GM18519 (cell line): ENCODE results near the gene TBL3.
A peak's percentile ranks its signal among the peaks of the same experiment; 100 is the strongest.

Experiments
- ATAC-seq: cut with Tn5 transposase; IDR thresholded peaks from one replicate; pipeline ENCODE4 v1.9.1; 2021; ENCODE audit warnings: mild to moderate bottlenecking, moderate library complexity; ENCODE audit not compliant: unreplicated experiment, low FRiP score

Gene TBL3

DNA sequence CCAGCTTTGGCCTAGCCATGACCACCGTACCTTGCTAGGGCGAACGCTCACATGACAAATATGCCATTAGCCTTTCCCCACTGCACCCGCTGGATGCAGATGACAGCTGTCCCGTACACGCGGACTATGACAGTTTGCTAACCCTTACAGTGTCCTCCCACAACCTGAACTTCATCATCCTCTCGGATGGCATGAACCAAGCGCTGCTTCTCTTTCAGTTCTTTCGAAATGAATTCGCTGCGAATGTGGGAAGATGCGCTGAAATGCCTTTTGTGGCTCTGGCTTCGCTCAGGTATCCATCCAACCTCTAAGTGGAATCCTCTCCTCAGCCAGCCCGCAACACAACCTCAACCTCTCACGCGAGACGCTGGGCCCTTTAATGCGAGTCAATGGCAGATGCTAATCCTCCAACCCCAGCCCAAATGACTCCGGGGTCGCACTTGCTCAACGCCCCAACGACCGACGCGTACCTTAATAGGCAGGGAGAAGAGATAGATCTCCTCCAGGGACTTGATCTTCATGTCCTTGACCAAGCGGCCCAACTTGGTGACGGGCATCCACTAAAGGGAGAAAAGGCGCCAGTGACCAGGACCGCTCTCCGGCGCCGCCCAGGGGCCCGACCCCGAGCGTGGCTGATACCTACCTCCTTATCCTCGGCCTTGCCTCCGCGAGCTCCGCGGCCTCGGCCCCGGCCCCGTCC, 7.9 kb upstream of the TBL3 start:
- no peak for ATAC-seq

- ATAC-seq: peak; percentile 61
Observed at GRCh38 chr16:1964506-1965395, 7.1 kb upstream of the TBL3 start, which contains the start of gene RPS2. Gene RPS2, minus strand, starts transcription at chr16:1964826. Its CDS starts 201 bp downstream, at chr16:1964625.

DNA sequence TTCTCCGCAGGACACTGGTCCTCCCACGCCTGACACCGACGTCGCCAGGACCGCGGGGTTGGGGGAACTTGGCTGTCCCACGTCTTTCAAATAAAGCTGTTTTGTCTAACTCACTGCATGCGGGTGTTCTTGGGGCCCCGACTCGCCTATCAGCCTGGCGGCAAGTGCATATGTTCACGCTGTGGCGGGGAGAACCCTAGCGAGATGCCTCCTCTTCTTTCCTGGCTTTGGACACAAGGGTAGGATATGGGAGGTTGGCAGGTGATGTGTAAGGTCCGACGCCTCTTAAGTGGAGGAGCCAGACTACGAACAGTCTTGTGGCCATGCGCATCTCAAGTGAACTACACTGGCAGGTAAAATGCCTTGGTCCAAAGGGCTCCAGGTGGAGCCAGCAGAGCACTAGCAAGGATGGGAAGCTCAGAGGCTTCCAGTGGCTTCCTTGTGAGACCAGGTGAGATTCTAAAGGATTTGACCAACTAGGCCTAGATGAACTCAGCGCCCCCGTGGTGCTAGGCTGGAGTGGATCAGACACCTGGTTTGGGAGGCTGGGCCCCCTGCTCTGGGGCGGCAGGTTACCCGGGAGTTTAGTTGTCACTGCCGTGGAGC, 6.4 kb upstream of the TBL3 start:
- no peak for ATAC-seq

DNA sequence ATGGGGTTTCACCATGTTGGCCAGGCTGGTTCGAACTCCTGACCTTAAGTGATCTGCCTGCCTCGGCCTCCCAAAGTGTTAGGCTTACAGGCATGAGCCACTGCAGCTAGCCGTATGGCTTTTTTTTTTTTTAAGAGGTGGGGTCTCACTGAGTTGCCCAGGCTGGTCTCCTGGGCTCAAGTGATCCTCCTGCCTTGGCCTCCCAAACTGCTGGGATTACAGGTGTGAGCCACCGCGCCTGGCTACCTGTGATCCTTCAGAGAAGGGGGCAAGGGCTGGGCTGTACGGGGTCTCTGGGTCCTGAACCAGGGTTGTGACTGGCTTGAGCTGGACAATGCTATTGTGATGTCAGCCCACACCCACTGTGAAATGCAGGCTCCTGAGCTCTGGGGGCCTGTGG, 5.4 kb upstream of the TBL3 start, which contains the start of gene RNF151:
RNF151 (plus strand) TSS at position 397 of the 400 bp plus-strand sequence. CDS start 26 bp downstream, outside the sequence.
- no peak for ATAC-seq

- no peak for ATAC-seq
Observed at GRCh38 chr16:1968146-1968953, 3.5 kb upstream of the TBL3 start.

- no peak for ATAC-seq
Observed at GRCh38 chr16:1972490-1972877, 631 bp downstream of the TBL3 start.

- ATAC-seq: no peak
Observed at GRCh38 chr16:1973461-1974156, 1.8 kb downstream of the TBL3 start.

GRCh38 chr16:1974157-1975070, 2.6 kb downstream of the TBL3 start:
- no peak for ATAC-seq

DNA sequence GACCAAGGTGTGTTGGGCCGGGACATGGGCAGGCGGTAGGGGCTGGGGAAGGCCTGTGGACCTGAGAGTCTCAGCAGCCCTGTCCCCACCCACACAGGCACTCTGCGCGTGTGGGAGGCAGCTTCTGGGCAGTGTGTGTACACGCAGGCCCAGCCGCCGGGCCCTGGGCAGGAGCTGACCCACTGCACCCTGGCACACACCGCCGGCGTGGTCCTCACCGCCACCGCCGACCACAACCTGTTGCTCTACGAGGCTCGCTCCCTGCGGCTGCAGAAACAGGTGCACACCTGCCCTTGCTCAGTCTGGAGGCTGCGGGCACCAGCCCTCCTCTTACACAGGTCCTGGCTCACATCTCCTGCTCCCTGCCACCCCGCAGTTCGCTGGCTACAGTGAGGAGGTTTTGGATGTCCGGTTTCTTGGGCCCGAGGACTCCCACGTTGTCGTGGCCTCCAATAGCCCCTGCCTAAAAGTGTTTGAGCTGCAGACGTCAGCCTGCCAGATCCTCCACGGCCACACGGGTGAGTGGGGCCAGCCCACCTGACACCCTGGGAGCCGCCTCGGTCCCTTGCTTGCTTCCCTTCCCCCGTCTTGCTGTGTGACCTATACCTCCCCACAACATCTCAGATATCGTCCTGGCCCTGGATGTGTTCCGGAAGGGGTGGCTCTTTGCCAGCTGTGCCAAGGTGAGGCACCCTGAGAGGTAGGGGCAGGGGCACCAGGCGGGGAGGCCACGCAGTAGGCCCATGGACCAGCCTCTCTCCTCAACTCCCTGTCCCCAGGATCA, 3.8 kb downstream of the TBL3 start:
- no peak for ATAC-seq

- ATAC-seq: no peak
Observed at GRCh38 chr16:1976216-1976520, 4.3 kb downstream of the TBL3 start.

DNA sequence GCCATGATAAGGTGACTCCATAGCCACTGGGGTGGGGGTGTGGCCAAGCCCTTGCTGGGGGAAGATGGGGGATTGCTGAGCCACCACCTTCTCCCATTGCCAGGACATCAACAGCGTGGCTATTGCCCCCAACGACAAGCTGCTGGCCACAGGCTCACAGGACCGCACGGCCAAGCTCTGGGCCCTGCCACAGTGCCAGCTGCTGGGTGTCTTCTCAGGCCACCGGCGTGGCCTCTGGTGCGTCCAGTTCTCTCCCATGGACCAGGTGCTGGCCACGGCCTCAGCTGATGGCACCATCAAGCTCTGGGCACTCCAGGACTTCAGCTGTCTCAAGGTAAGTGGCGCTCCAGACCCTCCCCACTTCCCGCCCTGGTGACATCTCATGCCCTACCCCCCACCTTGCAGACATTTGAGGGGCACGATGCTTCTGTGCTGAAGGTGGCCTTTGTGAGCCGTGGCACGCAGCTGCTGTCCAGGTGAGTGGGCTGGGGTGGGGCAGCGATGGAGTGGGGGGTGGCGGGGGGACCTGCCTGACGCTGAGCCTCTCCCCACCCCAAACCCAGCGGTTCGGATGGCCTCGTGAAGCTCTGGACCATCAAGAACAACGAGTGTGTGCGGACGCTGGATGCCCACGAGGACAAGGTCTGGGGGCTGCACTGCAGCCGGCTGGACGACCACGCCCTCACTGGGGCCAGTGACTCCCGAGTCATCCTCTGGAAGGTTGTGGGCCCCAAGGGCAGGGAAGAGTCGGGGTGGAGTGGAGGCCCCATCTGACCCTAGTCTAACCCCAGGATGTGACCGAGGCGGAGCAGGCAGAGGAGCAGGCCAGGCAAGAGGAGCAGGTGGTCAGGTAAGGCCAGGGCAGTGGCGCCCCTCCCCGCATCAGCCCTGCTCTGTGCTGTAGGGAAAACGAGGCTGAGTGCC, 5.4 kb downstream of the TBL3 start:
- ATAC-seq: no peak

- ATAC-seq: no peak
Observed at GRCh38 chr16:1977875-1978268, 6.0 kb downstream of the TBL3 start.

DNA sequence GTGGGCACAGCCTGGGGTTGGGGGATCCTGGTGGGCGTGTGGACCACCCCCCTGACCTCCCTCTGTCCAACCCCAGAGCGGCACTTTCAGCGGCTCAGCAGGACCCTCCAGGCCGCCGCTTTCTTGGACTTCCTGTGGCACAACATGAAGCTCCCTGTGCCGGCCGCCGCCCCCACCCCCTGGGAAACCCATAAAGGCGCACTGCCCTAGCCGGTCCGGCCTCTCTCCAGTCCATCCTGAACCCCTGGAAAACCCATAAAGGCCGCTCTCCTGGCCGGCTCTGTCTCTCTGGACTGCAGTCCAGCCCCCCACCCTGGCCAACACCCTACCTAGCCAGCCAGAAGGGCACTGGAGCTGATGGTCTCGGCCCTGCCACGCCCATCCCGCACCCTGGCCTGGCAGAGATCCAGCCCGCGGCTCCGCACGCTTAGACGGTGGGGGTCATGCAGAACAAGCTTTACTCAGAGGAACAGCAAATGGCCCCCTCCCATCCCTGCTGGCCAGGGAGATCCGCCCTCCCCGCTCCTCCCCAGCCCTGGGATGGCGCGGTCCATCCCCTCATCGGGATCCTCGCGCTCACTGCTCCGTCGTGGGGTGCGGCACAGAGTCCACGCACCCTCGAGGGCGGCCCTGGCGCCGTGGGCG, 6.7 kb downstream of the TBL3 start:
- ATAC-seq: no peak

GRCh38 chr16:1979271-1980029, 7.6 kb downstream of the TBL3 start:
- no peak for ATAC-seq

DNA sequence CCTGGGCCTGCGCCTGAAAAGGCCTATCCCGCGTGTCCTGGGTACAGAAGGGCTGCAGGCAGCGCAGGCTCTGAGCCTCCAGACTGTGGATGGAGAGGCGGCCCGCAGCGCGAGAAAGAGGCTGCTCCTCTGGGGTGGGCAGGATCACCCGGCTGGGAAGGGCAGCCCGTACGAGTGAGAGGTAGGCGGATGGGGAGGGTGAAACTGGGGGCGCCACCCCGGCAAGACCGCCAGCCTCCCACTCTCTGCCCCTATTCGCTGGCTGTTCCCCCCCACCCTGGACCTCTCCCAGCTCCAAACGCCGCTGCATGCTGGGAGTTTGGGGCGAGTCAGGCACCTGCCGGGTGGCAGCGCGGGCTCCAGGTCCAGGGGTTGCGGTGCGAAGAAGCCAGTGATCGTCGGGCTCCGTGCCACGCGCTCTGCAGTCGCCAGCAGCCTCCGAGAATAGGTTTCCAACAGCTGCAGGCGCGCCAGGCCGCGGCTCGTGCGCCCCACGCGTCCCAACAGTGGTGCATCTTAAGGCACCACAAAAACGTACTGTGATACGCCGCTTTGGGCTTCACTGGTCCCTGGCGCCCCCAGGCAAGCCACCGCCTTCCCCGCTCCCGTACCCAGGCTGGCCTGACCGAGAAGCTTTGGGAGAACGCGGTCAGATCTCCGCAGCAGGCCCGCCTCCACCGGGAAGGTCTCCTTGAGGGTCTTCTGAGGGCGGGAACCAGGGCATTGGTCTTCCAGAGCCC, 8.3 kb downstream of the TBL3 start:
- no peak for ATAC-seq
